Neural cell (in vitro differentiated cells): Measurements from ENCODE around the gene PCGF3. TPM values are rescaled to one million over a fixed set of nuclear protein-coding genes. Genes with fewer than 3 reads are reported as not detected.

Source experiments
- H2AFZ ChIP-seq: fragments of 200-600, 300-800 bp; sonication (generic), shearing (Covaris generic); 2 replicates; pipeline ENCODE4 v1.6.0; 2014; ENCODE audit warnings: low read depth, mild to moderate bottlenecking, antibody characterized with exemption, low read length, moderate library complexity
- H3F3A ChIP-seq: fragments of 200-600 bp; shearing (Covaris generic); 2 replicates; pipeline ENCODE4 v1.6.1; 2016; ENCODE audit warnings: mild to moderate bottlenecking, moderate library complexity, mixed read lengths, antibody characterized with exemption, low read length; ENCODE audit not compliant: insufficient read depth, poor library complexity, severe bottlenecking
- H3K27ac ChIP-seq: fragments of 200-600, 300-800 bp; sonication (generic), shearing (Covaris generic); 2 replicates; pipeline ENCODE4 v1.5.1; 2014; ENCODE audit warnings: mild to moderate bottlenecking, low read length, moderate library complexity
- H3K27me3 ChIP-seq: fragments of 300-800, 200-600 bp; sonication (generic), shearing (Covaris generic); 2 replicates; pipeline ENCODE4 v1.6.0; 2014; ENCODE audit warnings: mild to moderate bottlenecking, low read depth, low read length, moderate library complexity; ENCODE audit not compliant: insufficient read depth
- H3K36me3 ChIP-seq: fragments of 300-800, 200-600 bp; sonication (generic), shearing (Covaris generic); 2 replicates; pipeline ENCODE4 v1.5.1; 2014; ENCODE audit warnings: mild to moderate bottlenecking, antibody characterized with exemption, low read length, moderate library complexity; ENCODE audit not compliant: insufficient read depth
- H3K4me2 ChIP-seq: fragments of 300-800, 200-600 bp; sonication (generic), shearing (Covaris generic); 2 replicates; pipeline ENCODE4 v1.6.0; 2014; ENCODE audit warnings: mild to moderate bottlenecking, low read length
- H3K4me3 ChIP-seq: fragments of 300-800, 200-600 bp; sonication (generic), shearing (Covaris generic); 2 replicates; pipeline ENCODE4 v1.5.1; 2014; ENCODE audit warnings: mild to moderate bottlenecking, low read length, moderate library complexity
- H3K79me2 ChIP-seq: fragments of 200-600 bp; shearing (Covaris generic); replicated peaks from 2 replicates; pipeline ENCODE4 v1.6.0; 2014; ENCODE audit warnings: mild to moderate bottlenecking, low read length, moderate library complexity; ENCODE audit not compliant: insufficient read depth
- H3K9ac ChIP-seq: fragments of 300-800, 200-600 bp; sonication (generic), shearing (Covaris generic); 2 replicates; pipeline ENCODE4 v1.6.1; 2016; ENCODE audit warnings: mild to moderate bottlenecking, low read length, mixed read lengths
- H3K9me2 ChIP-seq: fragments of 200-600 bp; shearing (Covaris generic); 2 replicates; pipeline ENCODE4 v1.6.1; 2016; ENCODE audit warnings: mild to moderate bottlenecking, low read length, mixed read lengths; ENCODE audit not compliant: insufficient read depth
- H3K9me3 ChIP-seq: fragments of 200-600, 300-800 bp; sonication (generic), shearing (Covaris generic); 2 replicates; pipeline ENCODE4 v1.6.1; 2016; ENCODE audit warnings: mild to moderate bottlenecking, mixed run types, low read length, moderate library complexity, mixed read lengths
- H4K20me1 ChIP-seq: fragments of 200-600 bp; shearing (Covaris generic); 2 replicates; pipeline ENCODE4 v1.6.1; 2016; ENCODE audit warnings: mild to moderate bottlenecking, mixed run types; ENCODE audit not compliant: insufficient read depth
- CTCF ChIP-seq: fragments of 450-650 bp; IDR thresholded peaks from 2 replicates; pipeline ENCODE4 v1.5.1; 2014; ENCODE audit warnings: antibody characterized with exemption, mild to moderate bottlenecking, moderate library complexity; ENCODE audit not compliant: poor library complexity, severe bottlenecking
- EP300 ChIP-seq: fragments of 450-650 bp; conservative IDR thresholded peaks from 2 replicates; pipeline ENCODE4 v1.6.1; 2014; ENCODE audit warnings: antibody characterized with exemption, mild to moderate bottlenecking, moderate library complexity; ENCODE audit not compliant: poor library complexity, severe bottlenecking
- EZH2 ChIP-seq: fragments of 200-600, 300-800 bp; shearing (Covaris generic), sonication (generic); IDR thresholded peaks from 2 replicates; pipeline ENCODE4 v1.6.1; 2014; ENCODE audit warnings: antibody characterized with exemption, low read length, borderline replicate concordance, mild to moderate bottlenecking; ENCODE audit not compliant: insufficient read depth, poor library complexity, severe bottlenecking
- MXI1 ChIP-seq: fragments of 450-650 bp; conservative IDR thresholded peaks from 2 replicates; pipeline ENCODE4 v1.6.1; 2014; ENCODE audit warnings: antibody characterized with exemption, mild to moderate bottlenecking; ENCODE audit not compliant: poor library complexity, severe bottlenecking
- POLR2AphosphoS5 ChIP-seq: IDR thresholded peaks from 2 replicates; pipeline ENCODE4 v1.6.1; 2012
- RAD21 ChIP-seq: fragments of 450-650 bp; conservative IDR thresholded peaks from 2 replicates; pipeline ENCODE4 v1.6.1; 2014; ENCODE audit warnings: antibody characterized with exemption, mild to moderate bottlenecking, moderate library complexity
- REST ChIP-seq: IDR thresholded peaks from 2 replicates; pipeline ENCODE4 v1.6.1; 2012; ENCODE audit warnings: borderline replicate concordance
- SMC3 ChIP-seq: fragments of 450-650 bp; conservative IDR thresholded peaks from 2 replicates; pipeline ENCODE4 v1.6.1; 2014; ENCODE audit warnings: antibody characterized with exemption, mild to moderate bottlenecking, moderate library complexity; ENCODE audit not compliant: poor library complexity
- TAF1 ChIP-seq: IDR thresholded peaks from 2 replicates; pipeline ENCODE4 v1.6.1; 2012; ENCODE audit warnings: low read depth
- polyA plus RNA-seq: library from polyadenylated mRNA; depleted of rRNA; stranded (reverse); fragments of >200 nt; gene quantifications from 2 replicates; pipeline ENCODE4 v1.2.3, GENCODE V29; 2014

Gene PCGF3
- polyA plus RNA-seq, 1 donor from 2014 or later = 117 TPM

- Histone ChIP-seq H3K9me2 (no peaks in the 10 kb centered on the region), H3K27me3 (peaks cover 4% of the 10 kb centered on the region)
Measured at GRCh38 chr4:815464-816146, 110.0 kb downstream of the PCGF3 start.

More at GRCh38 chr4:815464-816146, 110.0 kb downstream of the PCGF3 start:
- no peaks in the 10 kb centered on the region for H4K20me1 ChIP-seq
- TF ChIP-seq TAF1 (no peak), MXI1 (no peak), REST (no peak), SMC3 (no peak), POLR2AphosphoS5 (no peak), CTCF (no peak), EP300 (no peak), RAD21 (no peak), EZH2 (no peak)
- no peaks in the 10 kb centered on the region for H3K9me3 ChIP-seq
- no peak overlapping the region for H3K9ac ChIP-seq
- no peaks in the 10 kb centered on the region for H3F3A ChIP-seq
- no peak overlapping the region for H3K27ac ChIP-seq
- no peak overlapping the region for H3K4me2 ChIP-seq
- H3K4me3 ChIP-seq = no peak overlapping the region
- no peak overlapping the region for H2AFZ ChIP-seq
- H3K79me2 ChIP-seq = no peaks in the 10 kb centered on the region
- no peaks in the 10 kb centered on the region for H3K36me3 ChIP-seq
